ENCODE results near the gene KDM4C. TPM values are rescaled to one million over a fixed set of nuclear protein-coding genes. Genes with fewer than 3 reads are reported as not detected.
"Not testable (repeated sequence)": the region's sequence is repeated elsewhere in the genome, so short reads cannot be mapped to it uniquely, and the experiment has no call there.

KDM4C gene
- total and polyA plus RNA-seq, 2 of the 4 experiments (the other 2 are of a cell fraction), result 11.8 to 23.8 TPM

DNA sequence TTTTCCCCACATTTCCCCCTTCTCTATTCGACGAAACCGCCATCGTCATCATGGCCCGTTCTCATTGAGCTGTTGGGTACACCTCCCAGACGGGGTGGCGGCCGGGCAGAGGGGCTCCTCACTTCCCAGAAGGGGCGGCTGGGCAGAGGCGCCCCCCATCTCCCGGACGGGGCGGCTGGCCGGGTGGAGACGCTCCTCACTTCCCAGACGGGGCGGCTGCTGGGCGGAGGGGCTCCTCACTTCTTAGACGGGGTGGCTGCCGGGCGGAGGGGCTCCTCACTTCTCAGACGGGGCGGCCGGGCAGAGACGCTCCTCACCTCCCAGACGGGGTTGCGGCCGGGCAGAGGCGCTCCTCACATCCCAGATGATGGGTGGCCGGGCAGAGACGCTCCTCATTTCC, 191.1 kb downstream of the KDM4C start:
- H3K4me2 ChIP-seq (ENCODE audit: low read depth, low read length); H2BK20ac ChIP-seq (ENCODE audit: low read depth, low read length); H3K9ac ChIP-seq (ENCODE audit: low read depth, low read length); H4K8ac ChIP-seq (ENCODE audit: low read depth in 2 of 2, low read length in 2 of 2); H2BK5ac ChIP-seq (ENCODE audit: low read depth, low read length, poor library complexity, severe bottlenecking); H2AFZ ChIP-seq (replicated peaks; ENCODE audit: low read length, poor library complexity); DNase-seq; H2AK5ac ChIP-seq (ENCODE audit: low read depth, low read length); in situ Hi-C loops (cut with MboI; ENCODE audit: low sequenced_read_pairs); H3K9me1 ChIP-seq (ENCODE audit: insufficient read depth, low read length); H4K5ac ChIP-seq (ENCODE audit: low read depth, low read length); H3K36me3 ChIP-seq (ENCODE audit: control insufficient read depth, insufficient read depth, low read length); H3K79me1 ChIP-seq (ENCODE audit: low read depth in 1 of 2, low read length in 2 of 2); H4K20me1 ChIP-seq (ENCODE audit: insufficient read depth, low read length); H2BK120ac ChIP-seq (ENCODE audit: low read depth, low read length); H3K18ac ChIP-seq (ENCODE audit: low read depth, low read length); H3K4ac ChIP-seq (ENCODE audit: low read depth, low read length); H3K9me3 ChIP-seq (ENCODE audit: control insufficient read depth, insufficient read depth, low read length); BruUV-seq (replicated peaks); H2BK15ac ChIP-seq (ENCODE audit: low read depth, low read length); POLR2A ChIA-PET (ENCODE audit: unreplicated experiment); H3K56ac ChIP-seq (ENCODE audit: extremely low read depth, insufficient read depth, low read length); H3K27ac ChIP-seq (ENCODE audit: insufficient read depth, low read length); H3K27me3 ChIP-seq (ENCODE audit: control insufficient read depth, insufficient read depth, low read length); H2AK9ac ChIP-seq (replicated peaks; ENCODE audit: low read depth, low read length, poor library complexity); H3K14ac ChIP-seq (replicated peaks; ENCODE audit: low read depth, low read length); intact Hi-C loops (cut with micrococcal nuclease); ATAC-seq (ENCODE audit: low read depth); dilution Hi-C loops (cut with HindIII; ENCODE audit: low sequenced_read_pairs, unreplicated experiment); H3K4me1 ChIP-seq (ENCODE audit: control insufficient read depth, insufficient read depth, low read length); CTCF ChIA-PET; H4K91ac ChIP-seq (ENCODE audit: insufficient read depth, low read depth, low read length); H3K23ac ChIP-seq (ENCODE audit: low read depth, low read length); H3K4me3 ChIP-seq (ENCODE audit: insufficient read depth, low read depth, low read length): not testable (repeated sequence)
- WGBS, 2 experiments (ENCODE audit: extremely low coverage in 2 of 2, insufficient read length in 1 of 2), result 100% methylated on average over 11 of the region's 31 CpGs; no CpG with 5 or more reads in 1 of the 2 experiments
